ENCODE data around the gene CYB5R3.

Gene CYB5R3

GRCh38 chr22:42591987-42592386 lies 57.2 kb downstream of the CYB5R3 start:
- Histone ChIP-seq H3K4me1 (no peaks in the 10 kb centered on the region), H3K36me3 (ENCODE audit: control insufficient read depth, insufficient read depth, low read length) (no peaks in the 10 kb centered on the region)
- TF ChIP-seq CTCF (IDR thresholded peaks at IDR 0.05): no peak

DNA sequence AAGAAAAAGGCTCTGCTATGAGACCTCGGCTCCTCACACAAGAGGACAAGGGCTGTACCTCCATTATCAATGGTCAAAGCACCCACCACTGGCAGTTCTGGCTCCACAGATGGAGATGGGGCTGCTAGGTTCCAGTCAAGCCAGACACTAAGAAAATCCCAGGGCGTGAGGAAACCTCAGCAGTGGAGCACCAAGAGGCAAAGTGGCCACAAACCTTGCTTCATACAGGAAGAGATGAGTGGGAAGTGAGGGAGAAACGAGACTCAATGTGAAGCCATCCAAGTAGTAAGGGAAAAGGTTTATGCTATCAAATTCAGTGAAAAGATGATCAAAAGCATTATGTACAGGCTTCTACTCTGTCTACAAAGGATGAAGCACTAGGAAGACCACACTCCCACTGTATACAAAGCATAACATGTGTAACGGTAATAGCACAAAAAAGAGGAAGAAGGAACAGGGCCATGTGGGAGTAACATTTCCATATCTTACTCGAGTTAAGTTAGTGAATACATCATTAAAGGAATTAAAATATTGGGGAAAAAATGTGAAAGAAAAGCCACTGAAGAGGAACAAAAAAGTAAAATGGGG lies 61.5 kb downstream of the CYB5R3 start:
- Histone ChIP-seq H3K9ac (no peak overlapping the region), H3K27ac (no peak overlapping the region), H3K4me3 (ENCODE audit: low read depth, low read length) (no peak overlapping the region), H3K9me3 (ENCODE audit: control insufficient read depth, low read length) (no peaks in the 10 kb centered on the region), H3K79me2 (no peaks in the 10 kb centered on the region), H3K36me3 (ENCODE audit: control insufficient read depth, insufficient read depth, low read length) (no peaks in the 10 kb centered on the region), H2AFZ (no peak overlapping the region), H3K4me1 (no peaks in the 10 kb centered on the region), H3K4me2 (ENCODE audit: low read length) (no peak overlapping the region), H3K27me3 (ENCODE audit: control insufficient read depth, insufficient read depth, low read length) (no peaks in the 10 kb centered on the region)
- TF ChIP-seq CTCF (IDR thresholded peaks at IDR 0.05): no peak

More at GRCh38 chr22:42591987-42592386, 57.2 kb downstream of the CYB5R3 start:
- Histone ChIP-seq H3K4me3 (ENCODE audit: low read depth, low read length) (no peak overlapping the region), H3K4me2 (ENCODE audit: low read length) (no peak overlapping the region), H3K9ac (no peak overlapping the region), H3K79me2 (no peaks in the 10 kb centered on the region), H2AFZ (no peak overlapping the region), H3K9me3 (ENCODE audit: control insufficient read depth, low read length) (no peaks in the 10 kb centered on the region), H3K27ac (no peak overlapping the region), H3K27me3 (ENCODE audit: control insufficient read depth, insufficient read depth, low read length) (no peaks in the 10 kb centered on the region)

DNA sequence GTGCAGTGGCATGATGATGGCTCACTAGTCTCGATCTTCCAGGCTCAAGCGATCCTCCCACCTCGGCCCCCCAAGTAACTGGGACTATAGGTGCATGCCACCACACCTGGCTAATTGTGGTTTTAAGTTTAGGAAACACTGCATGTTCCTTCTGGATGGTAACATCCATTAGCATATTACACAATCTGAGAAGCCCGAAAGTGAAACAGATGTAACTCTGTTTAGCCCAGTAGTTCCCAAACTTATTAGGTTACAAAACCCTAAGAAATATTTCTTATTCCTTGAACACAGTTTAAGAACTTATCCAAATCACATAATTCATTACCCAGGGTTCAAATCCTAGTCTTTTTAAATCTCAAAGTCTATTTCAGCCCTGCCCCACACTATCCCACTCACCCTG lies 62.8 kb downstream of the CYB5R3 start:
- H3K27ac ChIP-seq: no peak overlapping the region
- no peak overlapping the region for H3K4me2 ChIP-seq (ENCODE audit: low read length)
- TF ChIP-seq CTCF (IDR thresholded peaks at IDR 0.05): no peak

DNA sequence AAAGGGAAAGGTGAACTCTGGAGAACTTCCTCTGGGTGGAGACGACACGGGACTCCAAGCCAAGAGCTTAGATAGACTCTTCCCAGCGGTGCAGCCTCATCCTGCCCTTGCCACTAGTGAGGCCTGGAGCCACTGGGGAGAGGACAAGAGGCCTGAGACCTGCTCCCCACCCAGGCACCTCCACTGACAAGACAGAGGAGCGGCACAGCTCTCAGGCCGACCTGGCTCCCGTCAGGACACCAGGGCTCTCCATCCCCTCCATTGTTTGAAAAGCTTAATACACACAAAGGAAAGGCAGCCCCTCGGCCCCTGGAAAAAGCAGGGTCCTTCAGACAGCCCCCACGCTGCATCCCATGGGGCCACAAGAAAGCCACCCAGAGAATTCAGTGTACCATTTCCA lies 64.1 kb downstream of the CYB5R3 start:
- Histone ChIP-seq H2AFZ (no peak overlapping the region), H3K27me3 (ENCODE audit: control insufficient read depth, insufficient read depth, low read length) (no peaks in the 10 kb centered on the region), H3K9ac (no peak overlapping the region), H3K4me1 (no peaks in the 10 kb centered on the region), H3K4me3 (ENCODE audit: low read depth, low read length) (no peak overlapping the region), H3K36me3 (ENCODE audit: control insufficient read depth, insufficient read depth, low read length) (no peaks in the 10 kb centered on the region), H3K9me3 (ENCODE audit: control insufficient read depth, low read length) (no peaks in the 10 kb centered on the region), H3K27ac (no peak overlapping the region), H3K4me2 (ENCODE audit: low read length) (no peak overlapping the region), H3K79me2 (no peaks in the 10 kb centered on the region)
- no peak for TF ChIP-seq CTCF (IDR thresholded peaks at IDR 0.05)

More for the DNA sequence above, 62.8 kb downstream of the CYB5R3 start:
- Histone ChIP-seq H3K4me3 (ENCODE audit: low read depth, low read length) (no peak overlapping the region), H3K36me3 (ENCODE audit: control insufficient read depth, insufficient read depth, low read length) (no peaks in the 10 kb centered on the region), H3K79me2 (no peaks in the 10 kb centered on the region), H3K9ac (no peak overlapping the region), H3K9me3 (ENCODE audit: control insufficient read depth, low read length) (no peaks in the 10 kb centered on the region), H3K27me3 (ENCODE audit: control insufficient read depth, insufficient read depth, low read length) (no peaks in the 10 kb centered on the region), H2AFZ (no peak overlapping the region), H3K4me1 (no peaks in the 10 kb centered on the region)

DNA sequence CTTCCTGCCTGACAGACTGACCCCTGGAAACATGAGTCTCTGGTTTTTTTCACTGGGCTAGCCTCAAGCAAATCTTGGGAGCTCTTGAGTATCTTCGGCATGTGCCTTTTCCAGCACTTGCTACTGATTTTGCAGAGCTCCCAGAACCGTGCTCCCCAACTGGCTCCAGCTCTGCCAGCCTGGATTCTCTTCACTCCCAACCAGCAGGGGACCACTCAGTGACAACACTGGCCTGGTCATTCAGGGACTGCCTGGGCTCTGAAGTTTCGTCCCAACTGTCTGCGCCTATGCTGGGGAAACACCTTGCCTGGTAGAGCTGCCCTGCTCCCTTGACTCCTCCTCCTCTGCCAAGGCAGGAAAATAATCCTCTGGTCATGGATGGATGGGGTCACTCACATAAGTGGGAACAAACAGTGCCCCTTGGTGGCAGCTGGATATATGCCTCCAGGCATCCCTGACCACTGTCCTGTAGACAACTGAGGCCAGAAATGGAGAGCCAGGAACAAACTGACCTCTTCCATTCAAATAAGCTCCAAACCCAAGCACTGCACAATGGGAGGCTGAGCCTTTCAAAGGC lies 64.7 kb downstream of the CYB5R3 start:
- H2AFZ ChIP-seq: no peak overlapping the region
- no peak overlapping the region for H3K27ac ChIP-seq
- no peak for TF ChIP-seq CTCF (IDR thresholded peaks at IDR 0.05)
- no peaks in the 10 kb centered on the region for H3K9me3 ChIP-seq (ENCODE audit: control insufficient read depth, low read length)
- no peaks in the 10 kb centered on the region for H3K4me1 ChIP-seq
- H3K4me3 ChIP-seq (ENCODE audit: low read depth, low read length): no peak overlapping the region
- H3K36me3 ChIP-seq (ENCODE audit: control insufficient read depth, insufficient read depth, low read length): no peaks in the 10 kb centered on the region
- H3K9ac ChIP-seq: no peak overlapping the region
- H3K79me2 ChIP-seq: no peaks in the 10 kb centered on the region
- H3K27me3 ChIP-seq (ENCODE audit: control insufficient read depth, insufficient read depth, low read length): no peaks in the 10 kb centered on the region
- H3K4me2 ChIP-seq (ENCODE audit: low read length): no peak overlapping the region

Data from parathyroid adenoma (tissue), 2 donors.